ENCODE data around the gene SCP2. TPM values are rescaled to one million over a fixed set of nuclear protein-coding genes. Genes with fewer than 3 reads are reported as not detected.
A peak's percentile ranks its signal among the peaks of the same experiment; 100 is the strongest.

The SCP2 gene
- polyA plus RNA-seq, 1 of the 3 experiments (the other 2 are of a cell fraction) = 49.5 TPM

DNA sequence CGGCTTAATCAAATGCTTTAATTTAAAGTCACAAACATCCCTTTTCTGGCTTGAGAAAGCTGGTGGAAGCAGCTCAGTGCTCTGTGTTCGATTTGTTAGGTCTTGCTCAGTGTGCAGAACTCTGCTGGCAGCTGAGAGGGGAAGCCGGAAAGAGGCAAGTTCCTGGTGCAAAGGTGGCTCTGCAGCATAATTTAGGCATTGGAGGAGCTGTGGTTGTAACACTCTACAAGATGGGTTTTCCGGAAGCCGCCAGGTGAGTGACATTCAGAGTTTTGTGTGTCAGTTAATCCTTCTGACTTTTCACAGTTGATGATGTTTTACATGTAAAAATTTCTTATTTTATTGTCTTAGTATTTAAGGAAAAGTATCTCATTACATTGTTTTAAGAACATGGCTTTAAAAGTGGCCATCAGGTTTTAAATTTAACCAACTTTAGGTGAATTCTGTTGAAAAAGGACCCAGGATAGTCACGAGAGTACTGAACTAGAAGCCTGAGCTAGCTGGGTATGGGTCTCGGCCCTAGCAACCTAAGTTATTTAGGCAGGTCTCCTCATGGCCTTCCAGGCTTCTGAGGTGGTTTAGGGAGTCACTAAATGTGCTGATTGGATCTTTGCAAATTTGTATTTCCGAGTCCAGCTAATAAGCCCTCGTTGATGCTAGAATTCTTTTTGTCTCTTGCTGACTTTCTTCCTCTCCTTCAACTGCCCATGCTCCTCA, 87.9 kb downstream of the SCP2 start (continued):
- TF ChIP-seq, protein P1, sequence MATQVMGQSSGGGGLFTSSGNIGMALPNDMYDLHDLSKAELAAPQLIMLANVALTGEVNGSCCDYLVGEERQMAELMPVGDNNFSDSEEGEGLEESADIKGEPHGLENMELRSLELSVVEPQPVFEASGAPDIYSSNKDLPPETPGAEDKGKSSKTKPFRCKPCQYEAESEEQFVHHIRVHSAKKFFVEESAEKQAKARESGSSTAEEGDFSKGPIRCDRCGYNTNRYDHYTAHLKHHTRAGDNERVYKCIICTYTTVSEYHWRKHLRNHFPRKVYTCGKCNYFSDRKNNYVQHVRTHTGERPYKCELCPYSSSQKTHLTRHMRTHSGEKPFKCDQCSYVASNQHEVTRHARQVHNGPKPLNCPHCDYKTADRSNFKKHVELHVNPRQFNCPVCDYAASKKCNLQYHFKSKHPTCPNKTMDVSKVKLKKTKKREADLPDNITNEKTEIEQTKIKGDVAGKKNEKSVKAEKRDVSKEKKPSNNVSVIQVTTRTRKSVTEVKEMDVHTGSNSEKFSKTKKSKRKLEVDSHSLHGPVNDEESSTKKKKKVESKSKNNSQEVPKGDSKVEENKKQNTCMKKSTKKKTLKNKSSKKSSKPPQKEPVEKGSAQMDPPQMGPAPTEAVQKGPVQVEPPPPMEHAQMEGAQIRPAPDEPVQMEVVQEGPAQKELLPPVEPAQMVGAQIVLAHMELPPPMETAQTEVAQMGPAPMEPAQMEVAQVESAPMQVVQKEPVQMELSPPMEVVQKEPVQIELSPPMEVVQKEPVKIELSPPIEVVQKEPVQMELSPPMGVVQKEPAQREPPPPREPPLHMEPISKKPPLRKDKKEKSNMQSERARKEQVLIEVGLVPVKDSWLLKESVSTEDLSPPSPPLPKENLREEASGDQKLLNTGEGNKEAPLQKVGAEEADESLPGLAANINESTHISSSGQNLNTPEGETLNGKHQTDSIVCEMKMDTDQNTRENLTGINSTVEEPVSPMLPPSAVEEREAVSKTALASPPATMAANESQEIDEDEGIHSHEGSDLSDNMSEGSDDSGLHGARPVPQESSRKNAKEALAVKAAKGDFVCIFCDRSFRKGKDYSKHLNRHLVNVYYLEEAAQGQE (IDR thresholded peaks at IDR 0.05; ENCODE audit: low read depth, low read length) = 0 out of 2 replicates have a peak, but pooled peaks have one; percentile 43
- TF ChIP-seq JUND (IDR thresholded peaks at IDR 0.05) (no peak), ELF1 (IDR thresholded peaks at IDR 0.05) (peak; percentile 95), RCOR1 (IDR thresholded peaks at IDR 0.05; ENCODE audit: low read length) (peak; percentile 70), POLR2AphosphoS5 (IDR thresholded peaks at IDR 0.05; ENCODE audit: low read depth, low read length) (peak; percentile 67), GABPA (IDR thresholded peaks at IDR 0.05; ENCODE audit: low read depth) (peak; percentile 73)
- TF ChIP-seq, protein P2, sequence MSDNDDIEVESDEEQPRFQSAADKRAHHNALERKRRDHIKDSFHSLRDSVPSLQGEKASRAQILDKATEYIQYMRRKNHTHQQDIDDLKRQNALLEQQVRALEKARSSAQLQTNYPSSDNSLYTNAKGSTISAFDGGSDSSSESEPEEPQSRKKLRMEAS (IDR thresholded peaks at IDR 0.05; ENCODE audit: low read depth) = peak; percentile 69
- TF ChIP-seq, protein P3, sequence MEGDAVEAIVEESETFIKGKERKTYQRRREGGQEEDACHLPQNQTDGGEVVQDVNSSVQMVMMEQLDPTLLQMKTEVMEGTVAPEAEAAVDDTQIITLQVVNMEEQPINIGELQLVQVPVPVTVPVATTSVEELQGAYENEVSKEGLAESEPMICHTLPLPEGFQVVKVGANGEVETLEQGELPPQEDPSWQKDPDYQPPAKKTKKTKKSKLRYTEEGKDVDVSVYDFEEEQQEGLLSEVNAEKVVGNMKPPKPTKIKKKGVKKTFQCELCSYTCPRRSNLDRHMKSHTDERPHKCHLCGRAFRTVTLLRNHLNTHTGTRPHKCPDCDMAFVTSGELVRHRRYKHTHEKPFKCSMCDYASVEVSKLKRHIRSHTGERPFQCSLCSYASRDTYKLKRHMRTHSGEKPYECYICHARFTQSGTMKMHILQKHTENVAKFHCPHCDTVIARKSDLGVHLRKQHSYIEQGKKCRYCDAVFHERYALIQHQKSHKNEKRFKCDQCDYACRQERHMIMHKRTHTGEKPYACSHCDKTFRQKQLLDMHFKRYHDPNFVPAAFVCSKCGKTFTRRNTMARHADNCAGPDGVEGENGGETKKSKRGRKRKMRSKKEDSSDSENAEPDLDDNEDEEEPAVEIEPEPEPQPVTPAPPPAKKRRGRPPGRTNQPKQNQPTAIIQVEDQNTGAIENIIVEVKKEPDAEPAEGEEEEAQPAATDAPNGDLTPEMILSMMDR (IDR thresholded peaks at IDR 0.05) = no peak

DNA sequence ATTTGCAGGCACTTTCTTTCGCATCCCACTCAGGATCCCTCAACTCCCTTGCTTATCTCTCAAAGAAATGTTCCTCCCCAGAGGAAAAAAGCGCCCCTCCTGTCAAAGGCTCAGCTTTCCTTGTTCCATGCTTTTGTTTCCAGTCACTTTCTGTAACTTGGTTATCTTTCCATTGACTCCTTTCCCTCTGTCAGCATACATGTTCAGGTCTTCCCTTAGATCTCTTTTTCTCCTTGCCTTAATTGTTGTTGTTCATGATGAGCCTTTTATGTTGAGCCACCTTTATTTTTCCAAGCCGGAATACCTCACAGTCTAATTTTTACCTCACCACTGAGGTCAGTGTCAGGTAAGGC, 88.4 kb downstream of the SCP2 start:
- Histone ChIP-seq H3K9me2 (no peaks in the 10 kb centered on the region), H3K36me3 (replicated peaks in 1 of 2; ENCODE audit: control insufficient read depth in 1 of 2, insufficient read depth in 2 of 2, low read length in 1 of 2) (peaks cover 0 to 4% of the 10 kb centered on the region in 2 experiments), H2AFZ (ENCODE audit: low read depth) (peak overlapping the region; percentile 100), H3F3A (replicated peaks; ENCODE audit: insufficient read depth) (no peaks in the 10 kb centered on the region), H4K20me1 (ENCODE audit: insufficient read depth) (no peaks in the 10 kb centered on the region), H3K27me3 (ENCODE audit: insufficient read depth) (no peaks in the 10 kb centered on the region), H3K79me2 (ENCODE audit: insufficient read depth) (peaks cover 39% of the 10 kb centered on the region), H3K4me1 (ENCODE audit: control insufficient read depth in 1 of 2, insufficient read depth in 2 of 2, low read depth in 1 of 2, low read length in 1 of 2) (peaks cover 8 to 9% of the 10 kb centered on the region in 2 experiments; a peak in 1 of 4 replicates), H3K9ac (peak overlapping the region; percentile 57), H3K4me3 (ENCODE audit: low read depth in 2 of 2, low read length in 1 of 2) (peak overlapping the region; percentile 72 to 81), H3K9me3 (no peaks in the 10 kb centered on the region), H3K27ac (ENCODE audit: low read depth in 2 of 2, low read length in 1 of 2) (no peak overlapping the region), H3K4me2 (peak overlapping the region; percentile 82)
- no peak for DNase-seq
- 30% methylated on average over 3 of the region's 3 CpGs for WGBS (ENCODE audit: low lambda C conversion rate)
- ChIA-PET CTCF (interaction anchor here (1.2 to 1.7 kb wide), 4 partner anchors 31 to 167 kb away, joined by 3 to 8 read pairs (median 4); no protein-coding TSS in a partner anchor), POLR2A (interaction anchor here (0.6 kb wide), 1 partner anchor 107 kb away, joined by 3 read pairs; no protein-coding TSS in a partner anchor)
- TF ChIP-seq CHD2 (IDR thresholded peaks at IDR 0.05; ENCODE audit: low read length, partially characterized antibody) (no peak), MXI1 (IDR thresholded peaks at IDR 0.05; ENCODE audit: low read depth, low read length) (0 out of 2 replicates have a peak, but pooled peaks have one; percentile 17)

Data from SK-N-SH (cell line).